Liver (tissue), 9 donors: Measurements from ENCODE around the gene PPM1L. TPM values are rescaled to one million over a fixed set of nuclear protein-coding genes. Genes with fewer than 3 reads are reported as not detected.

Source experiments
- DNase-seq: peaks from one replicate; pipeline ENCODE4 v3.0.0-alpha.2; 2017; ENCODE audit warnings: low spot score
- H3K27ac ChIP-seq, 2 donors: one replicate each; pipeline ENCODE4 v1.7.0; 2013; ENCODE audit warnings: inconsistent platforms in 2 of 2, low read length in 2 of 2, control low read depth in 1 of 2, low read depth in 1 of 2, mild to moderate bottlenecking in 1 of 2
- H3K27me3 ChIP-seq, 4 donors: one replicate each; pipeline versions ENCODE4 v1.6.1 to v1.7.0; 2013; ENCODE audit warnings: low read length in 3 of 4, inconsistent platforms in 1 of 4, mild to moderate bottlenecking in 1 of 4, moderate library complexity in 1 of 4; ENCODE audit not compliant: control insufficient read depth in 4 of 4, insufficient read depth in 4 of 4
- H3K36me3 ChIP-seq, 4 donors: one replicate each; pipeline versions ENCODE4 v1.6.1 to v1.7.0; 2013; ENCODE audit warnings: low read length in 3 of 4, mild to moderate bottlenecking in 3 of 4, low read depth in 1 of 4, moderate library complexity in 1 of 4; ENCODE audit not compliant: control insufficient read depth in 4 of 4, insufficient read depth in 3 of 4
- H3K4me1 ChIP-seq, 4 donors: one replicate each; pipeline versions ENCODE4 v1.6.1 to v1.7.0; 2013; ENCODE audit warnings: low read length in 3 of 4, mild to moderate bottlenecking in 3 of 4, moderate library complexity in 1 of 4; ENCODE audit not compliant: control insufficient read depth in 4 of 4, insufficient read depth in 4 of 4
- H3K4me3 ChIP-seq, 3 donors: one replicate each; pipeline versions ENCODE4 v1.6.1 to v1.7.0; 2013; ENCODE audit warnings: low read length in 3 of 3, control low read depth in 1 of 3, low read depth in 1 of 3, mild to moderate bottlenecking in 1 of 3
- H3K9ac ChIP-seq, 2 donors: one replicate each; pipeline ENCODE4 v1.7.0; 2013; ENCODE audit warnings: low read length in 2 of 2, mild to moderate bottlenecking in 2 of 2, moderate library complexity in 2 of 2, control low read depth in 1 of 2, low read depth in 1 of 2
- H3K9me3 ChIP-seq, 4 donors: one replicate each; pipeline versions ENCODE4 v1.6.1 to v1.7.0; 2013; ENCODE audit warnings: low read length in 3 of 4; ENCODE audit not compliant: control insufficient read depth in 4 of 4
- ATF3 ChIP-seq: IDR thresholded peaks from 2 replicates; pipeline ENCODE4 v1.6.1; 2016; ENCODE audit warnings: antibody characterized with exemption
- CTCF ChIP-seq: fragments of 150-350 bp; IDR thresholded peaks from 2 replicates; pipeline ENCODE4 v1.5.1; 2017; ENCODE audit warnings: improper control_type of control experiment, low read depth, low read length; ENCODE audit not compliant: missing input control
- EGR1 ChIP-seq, 2 donors: IDR thresholded peaks; 2 replicates each; pipeline ENCODE4 v1.6.1; 2016 to 2018; ENCODE audit warnings: antibody characterized with exemption in 2 of 2, low read depth in 2 of 2
- FOXA1 ChIP-seq: IDR thresholded peaks from 2 replicates; pipeline ENCODE4 v1.6.1; 2016; ENCODE audit warnings: antibody characterized with exemption
- FOXA2 ChIP-seq: IDR thresholded peaks from 2 replicates; pipeline ENCODE4 v1.6.1; 2016; ENCODE audit warnings: antibody characterized with exemption
- GABPA ChIP-seq, 2 donors: IDR thresholded peaks in 1 of 2; conservative IDR thresholded peaks in 1 of 2; 2 replicates each; pipeline ENCODE4 v1.6.1; 2016; ENCODE audit warnings: antibody characterized with exemption in 2 of 2, mild to moderate bottlenecking in 1 of 2, moderate library complexity in 1 of 2
- HNF4A ChIP-seq, 2 donors: conservative IDR thresholded peaks; 2 replicates each; pipeline ENCODE4 v1.6.1; 2016; ENCODE audit warnings: antibody characterized with exemption in 2 of 2, mild to moderate bottlenecking in 2 of 2
- HNF4G ChIP-seq: IDR thresholded peaks from 2 replicates; pipeline ENCODE4 v1.6.1; 2016; ENCODE audit warnings: antibody characterized with exemption
- JUND ChIP-seq, 2 donors: IDR thresholded peaks; 2 replicates each; pipeline ENCODE4 v1.6.1; 2016; ENCODE audit warnings: antibody characterized with exemption in 2 of 2
- RAD21 ChIP-seq, 2 donors: IDR thresholded peaks; 2 replicates each; pipeline ENCODE4 v1.6.1; 2016; ENCODE audit warnings: antibody characterized with exemption in 2 of 2, mild to moderate bottlenecking in 2 of 2
- RXRA ChIP-seq, 2 donors: IDR thresholded peaks; 2 replicates each; pipeline ENCODE4 v1.6.1; 2017 to 2018; ENCODE audit warnings: antibody characterized with exemption in 2 of 2, mild to moderate bottlenecking in 1 of 2
- SP1 ChIP-seq: IDR thresholded peaks from 2 replicates; pipeline ENCODE4 v1.6.1; 2018; ENCODE audit warnings: antibody characterized with exemption, mild to moderate bottlenecking
- YY1 ChIP-seq: IDR thresholded peaks from 2 replicates; pipeline ENCODE4 v1.6.1; 2016; ENCODE audit warnings: antibody characterized with exemption, mild to moderate bottlenecking
- WGBS: extraction: QIAGEN DNeasy Blood & Tissue Kit; methylation state at CpG from one replicate; pipeline ENCODE4 v1.1.7; 2013; 5-methylcytosine and 5-hydroxymethylcytosine counted together
- polyA plus RNA-seq, 2 donors: library from polyadenylated mRNA; stranded (reverse) in 1 of 2; unstranded in 1 of 2; fragments of 200-250 nt in 1 of 2; fragments of >200 nt in 1 of 2; fragmentation: Nextera tagmentation in 1 of 2; extraction: Ambion mirVana in 1 of 2; gene quantifications; one replicate each; pipeline versions ENCODE4 v1.2.1 to v1.2.3, GENCODE V29; 2013 to 2015
- total RNA-seq, 2 donors: library from RNA; depleted of rRNA; stranded (reverse); fragments of >200 nt; gene quantifications; one replicate each; pipeline ENCODE4 v1.2.3, GENCODE V29; 2014
- donor health status: healthy.
- donor health status: healthy.
- donor health status: healthy.
- donor health status: healthy.
- donor health status: healthy.

PPM1L gene
- total and polyA plus RNA-seq, 4 donors, result 1.6 to 8.5 (median 4.8) TPM

GRCh38 chr3:160831401-160831800 is 75.4 kb downstream of the PPM1L start:
- no peak overlapping the region for H3K4me3 ChIP-seq
- TF ChIP-seq JUND (IDR thresholded peaks at IDR 0.05) (no peak), HNF4A (conservative IDR thresholded peaks at IDR 0.05) (no peak), EGR1 (IDR thresholded peaks at IDR 0.05; ENCODE audit: low read depth in 2 of 2) (no peak), ATF3 (no peak), RAD21 (IDR thresholded peaks at IDR 0.05) (no peak)
- no peaks in the 10 kb centered on the region for H3K4me1 ChIP-seq
- H3K27me3 ChIP-seq, result no peaks in the 10 kb centered on the region
- no peak overlapping the region for H3K9ac ChIP-seq
- no peak for DNase-seq
- no peaks in the 10 kb centered on the region for H3K36me3 ChIP-seq
- no peaks in the 10 kb centered on the region for H3K9me3 ChIP-seq
- no peak overlapping the region for H3K27ac ChIP-seq
- WGBS, result 89% methylated on average over 3 of the region's 3 CpGs

GRCh38 chr3:160837394-160837980 is 81.5 kb downstream of the PPM1L start:
- Histone ChIP-seq H3K9ac (no peak overlapping the region), H3K27me3 (no peaks in the 10 kb centered on the region), H3K36me3 (no peaks in the 10 kb centered on the region), H3K4me3 (no peak overlapping the region), H3K27ac (no peak overlapping the region), H3K9me3 (no peaks in the 10 kb centered on the region), H3K4me1 (no peaks in the 10 kb centered on the region)
- 58% methylated on average over 3 of the region's 3 CpGs for WGBS
- no peak for DNase-seq
- TF ChIP-seq GABPA (IDR thresholded peaks at IDR 0.05 in 1 of 2, conservative IDR thresholded peaks at IDR 0.05 in 1 of 2), result no peak
- TF ChIP-seq HNF4G, result no peak
- no peak for TF ChIP-seq FOXA1
- TF ChIP-seq EGR1 (IDR thresholded peaks at IDR 0.05; ENCODE audit: low read depth in 2 of 2), result no peak
- no peak for TF ChIP-seq YY1

- no peaks in the 10 kb centered on the region for H3K9me3 ChIP-seq
- H3K9ac ChIP-seq, result no peak overlapping the region
- H3K27me3 ChIP-seq, result no peaks in the 10 kb centered on the region
- no peak for DNase-seq
- no peaks in the 10 kb centered on the region for H3K4me1 ChIP-seq
- WGBS, result 92% methylated on average over 2 of the region's 2 CpGs
- H3K36me3 ChIP-seq, result no peaks in the 10 kb centered on the region
- no peak for TF ChIP-seq RXRA (IDR thresholded peaks at IDR 0.05)
- TF ChIP-seq FOXA2, result no peak
- TF ChIP-seq CTCF, result no peak
- TF ChIP-seq HNF4G, result no peak
- TF ChIP-seq YY1, result no peak
- TF ChIP-seq ATF3, result no peak
- TF ChIP-seq JUND (IDR thresholded peaks at IDR 0.05), result no peak
- no peak for TF ChIP-seq SP1
- TF ChIP-seq FOXA1, result no peak
- TF ChIP-seq EGR1 (IDR thresholded peaks at IDR 0.05; ENCODE audit: low read depth in 2 of 2), result no peak
- H3K27ac ChIP-seq, result no peak overlapping the region
- H3K4me3 ChIP-seq, result no peak overlapping the region
Measured at GRCh38 chr3:160840590-160840989, 84.6 kb downstream of the PPM1L start.
